RKO (cell line): ENCODE measurements around the gene FXYD4.
A peak's percentile ranks its signal among the peaks of the same experiment; 100 is the strongest.
"Not testable (repeated sequence)": the region's sequence is repeated elsewhere in the genome, so short reads cannot be mapped to it uniquely, and the experiment has no call there.

Experiments
- DNase-seq: peaks from one replicate; pipeline ENCODE4 v3.0.0-alpha.2; 2016; ENCODE audit warnings: low spot score

FXYD4 gene, protein sequence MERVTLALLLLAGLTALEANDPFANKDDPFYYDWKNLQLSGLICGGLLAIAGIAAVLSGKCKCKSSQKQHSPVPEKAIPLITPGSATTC

DNA sequence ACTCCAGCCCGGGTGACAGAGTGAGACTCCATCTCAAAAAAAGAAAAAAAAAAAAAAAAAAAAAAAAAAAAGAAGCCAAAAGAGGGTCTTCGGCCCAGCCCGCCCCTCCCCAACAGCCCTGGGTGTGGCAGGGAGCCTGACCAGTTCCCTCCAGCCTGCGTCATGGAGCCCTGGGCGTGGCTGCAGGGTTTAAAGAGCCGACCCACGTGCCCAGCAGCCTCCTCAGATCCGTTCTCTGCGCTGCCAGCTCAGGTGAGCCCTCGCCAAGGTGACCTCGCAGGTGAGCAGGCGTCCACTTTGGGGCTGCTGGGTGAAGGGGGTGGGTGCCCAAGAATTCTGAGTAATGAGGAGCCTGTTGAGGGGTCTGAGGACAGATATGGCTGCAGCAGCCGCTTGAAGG, at the start of gene FXYD4:
Gene FXYD4 (plus strand): TSS at position 219 of the 400 bp plus-strand sequence. CDS start 2,111 bp downstream, outside the sequence.
- no peak for DNase-seq

DNA sequence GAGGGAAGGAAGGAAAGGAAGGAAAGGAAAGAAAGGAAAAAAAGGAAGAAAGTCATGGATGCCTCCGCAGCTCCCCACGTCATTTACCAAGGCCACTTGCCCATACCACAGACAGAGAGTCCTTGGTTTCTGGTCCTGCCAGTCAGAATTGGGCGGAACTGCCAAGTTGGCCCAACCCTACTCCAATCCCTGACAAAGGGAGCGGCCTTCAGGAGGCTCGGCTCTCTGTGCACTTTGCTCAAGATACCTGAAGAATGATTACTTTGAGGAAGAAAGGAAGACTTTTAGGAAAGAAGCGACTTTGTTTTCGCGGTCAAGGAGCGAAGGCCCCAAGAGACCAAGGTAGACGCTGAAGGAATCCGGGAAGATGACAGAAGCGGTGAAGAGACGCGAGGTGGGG, 49.1 kb upstream of the FXYD4 start:
- no peak for DNase-seq

DNA sequence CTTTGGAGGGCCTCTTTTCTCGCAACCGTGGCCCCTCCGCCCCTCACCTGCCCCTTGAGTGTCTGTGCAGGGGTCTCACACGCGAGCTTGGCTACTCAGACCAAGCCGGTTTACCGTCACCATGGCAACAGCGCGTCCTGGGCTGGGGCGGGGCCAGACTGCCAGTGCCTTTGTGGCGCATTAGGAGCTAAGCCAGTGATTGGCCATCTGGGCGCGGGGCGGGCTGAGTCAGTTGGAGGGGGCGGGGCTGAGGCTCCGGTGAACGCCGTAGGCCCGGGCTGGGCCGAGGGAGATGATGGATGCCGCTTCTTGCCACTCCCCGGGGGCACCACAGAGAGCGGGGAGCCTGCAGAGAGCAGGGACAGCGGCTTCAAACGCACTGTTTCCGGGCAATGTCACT, 48.7 kb upstream of the FXYD4 start:
- DNase-seq, result no peak

DNA sequence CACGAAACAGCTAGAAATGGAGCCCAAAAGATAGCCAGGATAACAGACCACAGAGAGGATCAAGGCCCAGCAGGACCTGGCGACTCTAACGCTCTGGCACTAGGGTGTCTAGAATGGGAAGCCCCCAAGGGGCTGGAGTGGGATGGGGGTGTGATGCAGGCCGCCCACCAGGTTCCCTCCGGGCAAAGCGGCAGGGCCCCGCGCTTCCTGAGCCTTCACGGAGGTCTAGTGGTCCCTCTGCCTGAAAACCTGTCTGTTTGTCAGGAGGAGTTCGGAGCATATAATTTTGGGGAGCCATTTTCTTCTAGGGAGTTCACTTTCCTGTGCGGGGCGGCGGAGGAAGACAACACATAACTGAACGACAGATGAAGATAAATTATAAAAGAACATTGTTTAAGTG, 48.2 kb upstream of the FXYD4 start:
- no peak for DNase-seq

DNA sequence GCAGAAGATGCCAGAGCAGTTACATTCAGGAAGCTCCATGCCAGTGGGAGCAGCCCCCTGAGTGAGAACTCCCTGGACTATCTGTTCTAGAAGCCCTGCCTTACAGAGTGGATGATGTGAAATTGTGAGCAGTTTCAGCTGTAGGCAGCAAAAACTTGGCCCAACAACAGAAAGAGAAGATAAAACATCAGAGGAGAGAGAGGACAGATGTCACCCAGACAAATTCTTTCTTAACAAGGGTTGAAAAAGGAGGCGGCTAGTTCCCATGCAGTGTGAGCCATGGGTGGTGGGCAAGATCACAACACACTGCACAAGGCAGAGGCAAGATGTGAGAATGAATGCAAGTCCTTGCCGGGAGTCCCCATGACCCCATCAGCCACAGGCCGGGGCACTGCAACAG, 46.6 kb upstream of the FXYD4 start:
- DNase-seq, result no peak

DNA sequence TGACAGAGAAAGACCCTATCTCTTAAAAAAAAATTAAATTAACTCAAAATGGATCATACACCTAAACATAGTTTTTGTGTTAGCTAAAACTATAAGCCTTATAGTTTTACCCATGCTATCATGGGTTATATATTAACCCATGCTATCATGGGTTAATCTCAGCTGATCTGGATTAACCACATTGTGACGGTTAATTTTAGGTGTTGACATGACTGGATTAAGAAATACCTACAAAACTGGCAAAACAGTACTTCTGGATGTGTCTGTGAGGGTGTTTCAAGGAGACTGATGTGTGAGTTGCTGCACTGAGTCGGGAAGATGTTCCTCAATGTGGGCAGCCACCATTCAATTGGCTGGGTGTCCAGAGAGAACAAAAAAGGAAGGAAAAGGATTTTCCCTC, 44.3 kb upstream of the FXYD4 start:
- no peak for DNase-seq

DNA sequence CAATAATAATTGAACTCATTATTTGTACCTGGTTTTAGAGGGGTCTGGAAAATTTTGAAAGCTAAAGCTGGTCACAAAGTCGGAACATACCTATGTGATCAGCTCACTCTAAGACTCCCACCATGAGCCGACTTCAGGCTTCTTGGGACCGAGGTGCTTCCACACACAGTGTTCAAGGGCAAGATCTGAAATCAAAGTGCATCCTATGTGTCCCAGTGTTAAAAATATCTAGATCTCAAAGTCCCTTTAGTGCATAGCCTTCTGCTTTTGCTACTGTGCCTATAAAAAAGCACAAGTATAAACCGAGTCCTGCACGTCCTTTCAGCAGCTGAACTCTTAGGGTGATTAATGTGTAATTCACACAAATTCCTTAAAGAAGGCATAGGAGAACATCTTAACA, 43.5 kb upstream of the FXYD4 start:
- DNase-seq, result no peak

DNA sequence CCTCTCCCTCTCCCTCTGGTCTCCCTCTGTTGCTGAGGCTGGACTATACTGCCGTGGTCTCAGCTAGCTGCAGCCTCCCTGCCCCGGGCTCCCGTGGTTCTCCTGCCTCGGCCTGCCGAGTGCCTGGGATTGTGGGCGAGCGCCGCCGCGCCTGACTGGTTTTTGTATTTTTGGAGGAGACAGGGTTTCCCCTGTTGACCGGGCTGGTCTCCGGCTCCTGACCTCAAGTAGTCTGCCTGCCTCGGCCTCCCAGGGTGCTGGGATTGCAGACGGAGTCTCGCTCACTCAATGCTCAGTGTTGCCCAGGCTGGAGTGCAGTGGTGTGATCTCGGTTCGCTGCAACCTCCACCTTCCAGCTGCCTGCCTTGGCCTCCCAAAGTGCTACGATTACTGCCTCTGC, 42.6 kb upstream of the FXYD4 start:
- DNase-seq, result not testable (repeated sequence)

DNA sequence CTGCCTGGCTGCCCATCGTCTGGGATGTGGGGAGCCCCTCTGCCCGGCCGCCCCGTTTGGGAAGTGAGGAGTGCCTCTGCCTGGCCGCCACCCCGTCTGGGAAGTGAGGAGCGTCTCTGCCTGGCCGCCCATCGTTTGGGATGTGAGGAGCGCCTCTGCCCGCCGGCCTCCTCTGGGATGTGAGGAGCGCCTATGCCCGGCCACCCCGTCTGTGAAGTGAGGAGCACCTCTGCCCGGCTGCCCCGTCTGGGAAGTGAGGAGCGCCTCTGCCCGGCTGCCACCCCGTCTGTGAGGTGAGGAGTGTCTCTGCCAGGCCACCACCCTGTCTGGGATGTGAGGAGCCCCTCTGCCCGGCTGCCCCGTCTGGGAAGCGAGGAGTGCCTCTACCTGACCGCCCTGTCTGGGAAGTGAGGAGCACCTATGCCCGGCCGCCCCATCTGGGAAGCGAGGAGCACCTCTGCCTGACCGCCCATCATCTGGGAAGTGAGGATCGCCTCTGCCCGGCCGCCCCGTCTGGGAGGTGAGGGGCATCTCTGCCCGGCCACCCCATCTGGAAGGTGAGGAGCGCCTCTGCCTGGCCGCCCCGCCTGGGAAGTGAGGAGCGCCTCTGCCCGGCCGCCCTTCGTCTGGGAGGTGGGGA, 42.1 kb upstream of the FXYD4 start:
- not testable (repeated sequence) for DNase-seq

DNA sequence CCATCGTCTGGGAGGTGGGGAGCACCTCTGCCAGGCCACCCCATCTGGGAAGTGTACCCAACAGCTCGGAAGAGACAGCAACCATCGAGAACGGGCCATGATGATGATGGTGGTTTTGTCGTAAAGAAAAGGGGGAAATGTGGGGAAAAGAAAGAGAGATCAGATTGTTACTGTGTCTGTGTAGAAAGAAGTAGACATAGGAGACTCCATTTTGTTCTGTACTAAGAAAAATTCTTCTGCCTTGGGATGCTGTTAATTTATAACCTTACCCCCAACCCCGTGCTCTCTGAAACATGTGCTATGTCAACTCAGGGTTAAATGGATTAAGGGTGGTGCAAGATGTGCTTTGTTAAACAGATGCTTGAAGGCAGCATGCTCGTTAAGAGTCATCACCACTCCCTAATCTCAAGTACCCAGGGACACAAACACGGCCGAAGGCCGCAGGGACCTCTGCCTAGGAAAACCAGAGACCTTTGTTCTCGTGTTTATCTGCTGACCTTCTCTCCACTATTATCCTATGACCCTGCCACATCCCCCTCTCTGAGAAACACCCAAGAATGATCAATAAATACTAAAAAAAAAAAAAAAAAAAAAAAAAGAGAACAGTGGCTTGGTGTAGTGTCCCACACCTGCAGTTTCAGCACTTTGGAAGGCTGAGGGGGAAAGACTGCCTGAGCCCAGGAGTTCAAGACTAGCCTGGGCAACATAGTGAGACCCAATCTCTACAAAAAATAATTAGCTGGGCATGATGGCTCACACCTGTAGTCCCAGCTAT, 41.2 kb upstream of the FXYD4 start:
- DNase-seq, result not testable (repeated sequence)

DNA sequence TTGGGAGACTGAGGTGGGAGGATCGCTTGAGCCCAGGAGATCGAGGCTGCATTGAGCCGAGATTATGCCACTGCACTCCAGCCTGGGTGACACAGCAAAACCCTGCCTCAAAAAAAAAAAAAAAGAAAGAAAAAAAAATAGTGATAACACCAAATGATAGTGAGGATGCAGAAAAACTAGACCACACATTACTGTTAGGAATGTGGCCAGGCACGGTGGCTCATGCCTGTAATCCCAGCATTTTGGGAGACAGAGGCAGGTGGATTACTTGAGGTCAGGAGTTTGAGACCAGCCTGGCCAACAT, 40.7 kb upstream of the FXYD4 start:
- DNase-seq, result not testable (repeated sequence)

DNA sequence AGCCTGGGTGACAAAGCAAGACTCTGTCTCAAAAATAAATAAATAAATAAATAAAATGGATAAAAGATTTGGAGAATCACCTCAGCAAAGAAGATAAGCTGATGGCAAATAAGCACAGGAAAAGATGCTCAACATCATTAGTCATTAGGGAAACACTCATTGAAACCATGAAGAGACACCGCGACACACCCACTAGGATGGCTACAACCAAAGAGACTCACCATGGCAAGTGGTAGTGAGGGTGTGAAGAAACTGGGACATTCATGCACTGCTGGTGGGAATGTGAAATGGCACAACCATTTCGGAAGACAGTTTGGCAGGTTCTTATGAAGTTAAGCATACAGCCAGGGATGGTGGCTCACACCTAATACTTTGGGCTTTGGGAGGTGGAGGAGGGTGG, 37.8 kb upstream of the FXYD4 start:
- DNase-seq, result no peak

DNA sequence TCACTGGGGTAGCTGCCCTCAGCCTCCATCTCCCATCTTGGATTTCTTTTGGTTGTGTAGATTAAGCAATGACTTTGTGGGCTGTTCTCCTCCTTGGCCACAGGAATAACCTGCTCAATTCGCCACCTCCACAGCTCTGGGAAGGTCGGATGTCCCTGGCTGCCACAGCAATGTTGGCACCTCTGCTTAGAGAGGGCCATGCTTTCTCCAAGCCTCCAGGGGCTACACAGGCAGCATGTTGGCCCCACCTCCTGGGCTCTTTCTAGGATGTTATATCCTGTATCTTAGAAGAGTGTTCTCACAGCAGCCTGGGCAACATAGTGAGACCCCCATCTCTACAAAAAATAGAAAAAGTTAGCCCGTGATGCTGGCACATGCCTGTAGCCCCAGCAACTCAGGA, 35.4 kb upstream of the FXYD4 start:
- no peak for DNase-seq

DNA sequence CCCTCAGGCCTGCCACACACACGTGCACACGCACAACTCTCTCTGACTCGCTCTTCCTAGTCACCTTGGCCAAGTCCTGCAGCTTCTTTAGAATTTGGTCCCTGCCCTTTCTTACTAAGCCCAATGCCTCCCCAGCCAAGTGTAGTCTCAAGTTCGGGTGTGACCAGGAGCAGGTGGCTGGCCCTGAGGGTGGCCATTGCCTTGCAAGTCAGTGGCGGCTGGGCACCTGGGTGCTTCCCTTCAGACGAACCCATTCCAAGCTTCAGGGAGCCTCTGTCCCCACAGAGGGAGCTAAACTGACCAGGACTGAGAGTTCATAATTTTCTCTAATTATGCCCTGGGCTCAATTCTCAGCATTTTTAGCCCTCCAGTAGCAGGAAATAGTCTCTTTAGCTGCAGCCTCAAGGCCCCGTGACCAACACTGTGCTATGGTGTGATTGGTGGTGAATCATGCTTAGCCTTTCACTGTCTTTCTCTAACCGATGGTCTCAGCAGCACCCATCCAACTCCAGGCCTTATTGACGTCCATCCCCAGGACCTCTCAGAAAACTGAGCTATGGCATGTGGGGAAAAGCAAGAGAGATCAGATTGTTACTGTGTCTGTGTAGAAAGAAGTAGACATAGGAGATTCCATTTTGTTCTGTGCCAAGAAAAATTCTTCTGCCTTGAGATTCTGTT, 34.7 kb upstream of the FXYD4 start:
- no peak for DNase-seq

DNA sequence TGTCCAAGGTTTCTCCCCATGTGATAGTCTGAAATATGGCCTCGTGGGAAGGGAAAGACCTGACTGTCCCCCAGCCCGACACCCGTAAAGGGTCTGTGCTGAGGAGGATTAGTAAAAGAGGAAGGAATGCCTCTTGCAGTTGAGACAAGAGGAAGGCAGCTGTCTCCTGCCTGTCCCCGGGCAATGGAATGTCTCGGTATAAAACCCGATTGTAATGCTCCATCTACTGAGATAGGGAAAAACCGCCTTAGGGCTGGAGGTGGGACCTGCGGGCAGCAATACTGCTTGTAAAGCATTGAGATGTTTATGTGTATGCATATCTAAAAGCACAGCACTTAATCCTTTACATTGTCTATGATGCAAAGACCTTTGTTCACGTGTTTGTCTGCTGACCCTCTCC, 33.9 kb upstream of the FXYD4 start:
- not testable (repeated sequence) for DNase-seq

DNA sequence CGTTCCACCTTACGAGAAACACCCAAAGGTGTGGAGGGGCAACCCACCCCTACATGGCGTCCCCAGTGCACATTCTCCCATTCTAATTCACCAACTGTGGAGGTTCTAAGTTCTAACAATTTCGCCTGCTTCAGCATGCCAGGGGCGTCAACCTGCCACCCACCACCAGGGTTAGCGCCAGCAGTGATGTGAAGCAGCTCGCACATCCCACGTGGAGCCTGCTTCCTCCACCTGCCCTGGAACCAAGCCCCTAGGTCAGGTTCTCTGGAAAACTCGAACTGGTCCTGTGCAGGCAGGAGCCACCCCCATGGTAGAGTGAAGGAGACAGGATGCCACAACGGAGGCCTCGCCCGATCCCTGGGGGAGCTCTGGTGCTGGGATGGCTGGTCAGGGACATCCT, 33.3 kb upstream of the FXYD4 start:
- DNase-seq, result no peak

DNA sequence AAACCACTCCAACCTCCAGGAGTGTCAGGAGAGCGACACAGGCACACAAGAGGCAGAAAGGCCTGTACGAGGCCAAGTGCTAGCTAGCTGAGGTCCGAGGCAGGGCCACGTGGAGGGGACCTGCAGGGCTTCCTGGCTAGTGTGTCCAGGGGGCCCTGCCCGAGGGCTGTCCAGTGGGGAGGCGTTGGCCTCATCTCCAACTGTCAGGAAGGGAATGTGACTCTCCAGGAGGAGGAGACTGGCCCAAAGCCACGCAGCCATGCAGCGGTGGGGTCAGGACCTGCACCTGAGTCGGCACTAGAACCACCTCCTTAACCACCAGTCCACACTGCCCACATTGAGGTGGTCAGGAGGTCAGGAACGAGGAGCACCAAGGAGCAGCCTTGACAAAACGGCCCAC, 32.3 kb upstream of the FXYD4 start:
- DNase-seq, result no peak

DNA sequence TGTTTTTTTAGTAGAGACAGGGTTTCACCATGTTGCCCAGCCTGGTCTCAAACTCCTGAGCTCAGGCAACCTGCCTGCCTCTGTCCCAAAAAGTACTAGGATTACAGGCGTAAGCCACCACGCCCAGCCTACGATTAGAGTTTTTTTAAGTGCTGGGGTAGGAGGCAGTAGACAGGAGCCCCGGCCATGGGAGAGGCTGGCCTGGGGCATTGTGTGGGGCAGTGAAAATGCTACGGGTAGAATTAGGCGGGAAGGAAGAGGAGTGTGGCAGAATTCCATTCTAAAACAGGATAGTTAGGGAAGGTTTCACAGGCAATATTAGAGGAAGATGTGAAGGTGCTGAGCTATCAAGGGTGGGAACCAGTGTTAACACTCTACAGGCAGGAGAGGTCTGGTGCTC, 31.3 kb upstream of the FXYD4 start:
- DNase-seq, result no peak

DNA sequence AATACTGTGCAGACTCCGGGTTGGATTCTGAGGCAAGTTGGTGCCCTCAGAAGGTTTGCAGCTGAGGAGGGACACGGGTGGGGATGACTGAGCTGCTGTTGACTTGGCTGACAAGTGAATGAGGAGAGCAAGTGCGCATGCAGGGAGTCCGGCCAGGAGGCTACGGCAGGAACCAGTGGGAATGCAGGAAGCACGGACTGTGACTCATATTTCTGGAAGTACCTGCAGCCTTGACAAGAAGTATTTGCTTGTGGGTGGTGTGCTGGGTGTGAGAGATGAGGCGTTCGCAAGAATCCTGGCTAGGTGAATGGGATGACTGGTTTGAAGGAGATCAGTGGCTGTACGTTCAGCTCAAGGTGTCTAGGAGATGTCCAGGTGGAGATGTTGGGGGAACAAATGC, 30.8 kb upstream of the FXYD4 start:
- peak; percentile 29 for DNase-seq

DNA sequence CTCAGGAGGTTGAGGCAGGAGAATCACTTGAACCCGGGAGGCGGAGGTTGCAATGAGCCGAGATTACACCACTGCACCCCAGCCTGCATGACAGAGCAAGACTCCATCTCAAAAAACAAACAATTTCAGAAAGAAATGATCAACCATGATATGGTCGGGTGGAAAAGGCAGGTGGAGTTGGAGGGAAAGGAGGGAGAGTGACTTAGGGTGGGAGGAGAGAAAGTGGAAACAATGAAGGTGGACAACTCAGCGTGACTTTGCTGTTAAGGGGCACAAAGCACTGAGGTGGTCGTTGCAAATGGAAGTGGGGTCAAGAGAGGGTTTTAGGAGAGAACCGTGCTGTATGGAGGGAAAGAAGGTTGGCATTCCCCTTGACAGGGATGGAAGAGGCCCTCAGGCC, 30.0 kb upstream of the FXYD4 start:
- DNase-seq, result no peak

DNA sequence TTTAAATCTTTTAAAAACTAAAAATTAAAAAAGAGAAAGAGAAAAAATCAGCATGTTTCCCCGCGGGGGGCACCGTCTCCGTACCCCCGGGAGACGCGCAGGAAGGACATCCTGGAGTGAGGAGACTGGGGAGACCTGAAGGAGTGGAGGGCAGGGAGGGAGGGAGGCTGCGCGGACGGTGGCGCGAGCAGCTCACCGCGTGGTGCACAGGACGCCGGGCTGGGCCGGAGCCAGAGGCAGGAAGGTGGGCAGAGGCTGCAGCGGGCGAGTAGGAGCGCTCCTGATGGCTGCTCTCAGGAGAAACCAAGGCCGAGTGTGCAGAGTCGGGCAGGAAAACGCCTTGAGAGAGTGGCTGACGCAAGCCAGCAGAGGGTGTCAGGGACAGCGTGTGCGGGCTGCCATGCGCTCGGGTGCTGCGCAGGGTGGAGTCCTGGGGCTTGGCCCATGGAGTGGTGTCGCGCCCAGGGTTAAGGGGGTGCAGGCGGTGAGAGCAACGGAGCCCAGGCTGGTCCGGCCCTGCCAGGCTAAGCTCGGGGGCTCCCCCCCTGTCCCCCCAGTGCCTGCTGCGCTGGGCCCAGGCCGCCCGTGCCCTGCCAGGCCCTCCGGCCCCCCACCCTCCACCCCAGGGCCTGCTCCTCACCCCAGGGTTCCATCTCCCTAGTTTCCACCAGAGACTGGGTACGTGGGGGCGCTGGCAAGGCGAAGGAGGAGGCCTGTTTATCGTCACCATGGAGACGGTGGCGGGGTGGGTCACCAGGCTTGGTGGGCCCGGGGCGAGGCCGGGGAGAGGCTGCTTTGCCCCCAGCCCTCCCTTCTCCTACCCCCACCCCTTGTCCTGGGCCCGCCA, 28.9 kb upstream of the FXYD4 start:
- DNase-seq, result no peak

DNA sequence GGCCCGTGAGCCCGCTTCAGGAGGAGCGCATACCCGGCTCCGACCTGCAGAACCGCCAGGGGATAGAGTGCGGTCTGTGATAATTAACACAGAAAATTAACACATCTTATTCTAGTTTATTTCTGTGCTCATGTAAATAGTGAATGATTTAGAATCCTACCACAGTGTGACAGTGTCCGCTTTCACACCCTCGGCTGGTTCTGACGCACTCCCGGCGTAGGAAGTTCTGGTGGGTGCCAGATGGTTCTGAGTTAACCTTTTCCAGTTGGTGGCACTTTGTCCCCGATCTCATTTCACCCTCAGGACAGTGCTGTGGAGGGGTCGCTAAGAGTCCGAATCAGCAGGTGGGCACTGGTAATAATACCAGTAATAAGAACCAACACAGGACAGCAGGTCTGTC, 28.3 kb upstream of the FXYD4 start:
- no peak for DNase-seq
